ENCODE data around the gene FES. TPM values are rescaled to one million over a fixed set of nuclear protein-coding genes. Genes with fewer than 3 reads are reported as not detected.

FES gene
- total RNA-seq, 4 donors from 2014 or later, result 7.0 to 18.3 (median 14.0) TPM

DNA sequence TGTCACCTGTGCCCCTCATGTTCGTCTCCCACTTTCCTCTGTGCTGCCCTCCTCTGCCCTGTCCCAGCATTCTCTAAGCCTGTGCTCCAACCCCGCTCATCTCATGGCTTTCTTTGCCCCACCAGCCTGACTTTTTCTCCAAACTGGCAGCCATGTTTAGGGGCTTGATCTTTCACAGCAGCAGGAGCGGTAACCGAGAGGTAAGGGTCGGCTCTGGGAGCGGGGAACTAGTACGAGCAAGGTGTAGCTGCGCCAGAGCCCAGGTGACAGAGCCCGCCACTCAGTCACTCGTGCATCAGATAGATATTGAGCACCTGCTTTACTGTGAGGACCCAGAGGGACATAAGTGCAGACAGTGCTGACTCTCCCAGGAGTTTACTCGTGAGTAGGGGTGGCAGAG lies 32.2 kb downstream of the FES start:
- Histone ChIP-seq H3K9me3 (no peaks in the 10 kb centered on the region), H3K27me3 (no peaks in the 10 kb centered on the region), H3K4me1 (no peaks in the 10 kb centered on the region), H3K27ac (no peak overlapping the region), H3K4me3 (no peak overlapping the region), H3K36me3 (peaks cover 0 to 82% (median 28%) of the 10 kb centered on the region in 4 donors)
- TF ChIP-seq POLR2AphosphoS5 (IDR thresholded peaks at IDR 0.05) (no peak), EP300 (IDR thresholded peaks at IDR 0.05; ENCODE audit: low read depth) (no peak), POLR2A (IDR thresholded peaks at IDR 0.05) (no peak)
- TF ChIP-seq, protein P1, sequence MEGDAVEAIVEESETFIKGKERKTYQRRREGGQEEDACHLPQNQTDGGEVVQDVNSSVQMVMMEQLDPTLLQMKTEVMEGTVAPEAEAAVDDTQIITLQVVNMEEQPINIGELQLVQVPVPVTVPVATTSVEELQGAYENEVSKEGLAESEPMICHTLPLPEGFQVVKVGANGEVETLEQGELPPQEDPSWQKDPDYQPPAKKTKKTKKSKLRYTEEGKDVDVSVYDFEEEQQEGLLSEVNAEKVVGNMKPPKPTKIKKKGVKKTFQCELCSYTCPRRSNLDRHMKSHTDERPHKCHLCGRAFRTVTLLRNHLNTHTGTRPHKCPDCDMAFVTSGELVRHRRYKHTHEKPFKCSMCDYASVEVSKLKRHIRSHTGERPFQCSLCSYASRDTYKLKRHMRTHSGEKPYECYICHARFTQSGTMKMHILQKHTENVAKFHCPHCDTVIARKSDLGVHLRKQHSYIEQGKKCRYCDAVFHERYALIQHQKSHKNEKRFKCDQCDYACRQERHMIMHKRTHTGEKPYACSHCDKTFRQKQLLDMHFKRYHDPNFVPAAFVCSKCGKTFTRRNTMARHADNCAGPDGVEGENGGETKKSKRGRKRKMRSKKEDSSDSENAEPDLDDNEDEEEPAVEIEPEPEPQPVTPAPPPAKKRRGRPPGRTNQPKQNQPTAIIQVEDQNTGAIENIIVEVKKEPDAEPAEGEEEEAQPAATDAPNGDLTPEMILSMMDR (IDR thresholded peaks at IDR 0.05), result no peak
- intact Hi-C loops (cut with DNase I; ENCODE audit: low total_unique reads) (no loop called here), in situ Hi-C loops (cut with MboI; ENCODE audit: low pct_ligation_motif_present in 1 of 4, low pct_unique_long_range_greater_than_20kb in 1 of 4, low sequenced_read_pairs in 3 of 4) (no loop called here)
- 93% methylated on average over 3 to 11 of the region's 11 CpGs for WGBS, 2 donors (ENCODE audit: low coverage in 1 of 2)
- DNase-seq, result no peak

DNA sequence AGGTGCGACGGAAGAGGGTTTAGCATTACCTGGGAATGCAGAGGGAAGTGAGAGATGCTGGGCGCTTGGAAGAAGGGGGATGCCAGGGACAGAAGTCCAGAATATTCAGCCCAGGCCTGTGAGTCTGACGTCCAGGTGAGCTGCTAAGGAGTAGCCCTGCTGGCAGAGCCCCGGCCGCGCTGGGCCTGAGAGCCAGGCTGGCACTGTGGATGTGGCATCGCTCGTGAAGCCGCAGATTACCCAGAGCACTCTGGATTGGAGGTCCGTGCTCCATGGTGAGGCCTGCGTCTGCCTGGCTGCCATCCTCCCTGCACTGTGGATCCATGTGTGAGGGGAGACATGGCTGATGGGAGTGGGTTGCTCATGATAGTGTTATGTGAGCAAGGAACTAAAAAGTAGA lies 33.3 kb downstream of the FES start:
- in situ Hi-C loops (cut with MboI; ENCODE audit: low pct_ligation_motif_present in 1 of 4, low pct_unique_long_range_greater_than_20kb in 1 of 4, low sequenced_read_pairs in 3 of 4), result no loop called here
- H3K4me1 ChIP-seq, result no peaks in the 10 kb centered on the region
- TF ChIP-seq POLR2A (IDR thresholded peaks at IDR 0.05), result no peak
- TF ChIP-seq POLR2AphosphoS5 (IDR thresholded peaks at IDR 0.05), result no peak
- TF ChIP-seq, protein P1 (IDR thresholded peaks at IDR 0.05), result no peak
- no peak for TF ChIP-seq EP300 (IDR thresholded peaks at IDR 0.05; ENCODE audit: low read depth)
- H3K4me3 ChIP-seq, result no peak overlapping the region
- peaks cover 0 to 71% (median 23%) of the 10 kb centered on the region in 4 donors for H3K36me3 ChIP-seq
- H3K27me3 ChIP-seq, result no peaks in the 10 kb centered on the region
- 96% methylated on average over 12 of the region's 12 CpGs; no CpG with 5 or more reads in 1 of the 2 donors for WGBS, 2 donors (ENCODE audit: low coverage in 1 of 2)
- intact Hi-C loops (cut with DNase I; ENCODE audit: low total_unique reads), result no loop called here
- H3K27ac ChIP-seq, result no peak overlapping the region
- DNase-seq, result no peak
- H3K9me3 ChIP-seq, result no peaks in the 10 kb centered on the region

DNA sequence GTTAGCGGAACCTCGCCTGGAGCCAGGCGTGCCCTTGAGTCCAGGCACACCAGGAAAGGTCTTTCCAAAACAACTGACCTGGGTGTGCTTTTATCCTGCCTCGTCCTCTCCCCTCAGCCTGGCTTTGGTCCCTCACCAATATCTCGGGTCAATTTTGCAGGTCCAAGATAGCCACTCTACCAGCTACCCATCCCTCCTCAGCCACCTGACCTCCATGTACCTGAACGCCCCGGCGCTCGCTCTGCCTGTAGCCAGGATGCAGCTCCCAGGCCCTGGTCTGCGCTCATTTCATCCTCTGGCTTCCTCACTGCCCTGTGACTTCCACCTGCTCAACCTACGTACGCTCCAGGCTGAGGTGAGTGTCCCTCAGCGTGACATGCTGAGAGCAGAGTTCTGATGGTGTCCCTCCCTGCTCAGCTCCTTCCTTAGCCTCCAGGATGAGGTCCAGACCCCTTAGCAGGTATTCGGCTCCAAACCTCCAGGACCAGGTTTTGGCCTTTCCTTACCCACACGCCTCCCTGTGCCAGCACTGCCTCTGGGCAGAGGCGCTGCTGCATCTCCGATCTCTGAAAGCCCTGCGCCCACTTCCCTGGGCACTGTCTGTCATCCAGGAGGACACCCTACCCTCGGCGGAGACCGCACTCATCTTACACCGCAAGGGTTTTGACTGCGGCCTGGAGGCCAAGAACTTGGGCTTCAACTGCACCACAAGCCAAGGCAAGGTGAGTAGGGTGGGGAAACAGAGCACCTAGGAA lies 33.9 kb downstream of the FES start:
- Histone ChIP-seq H3K27me3 (no peaks in the 10 kb centered on the region), H3K9me3 (no peaks in the 10 kb centered on the region), H3K4me1 (no peaks in the 10 kb centered on the region), H3K36me3 (peaks cover 0 to 64% (median 19%) of the 10 kb centered on the region in 4 donors), H3K27ac (no peak overlapping the region), H3K4me3 (no peak overlapping the region)
- intact Hi-C loops (cut with DNase I; ENCODE audit: low total_unique reads) (no loop called here), in situ Hi-C loops (cut with MboI; ENCODE audit: low pct_ligation_motif_present in 1 of 4, low pct_unique_long_range_greater_than_20kb in 1 of 4, low sequenced_read_pairs in 3 of 4) (no loop called here)
- TF ChIP-seq POLR2A (IDR thresholded peaks at IDR 0.05) (no peak), EP300 (IDR thresholded peaks at IDR 0.05; ENCODE audit: low read depth) (no peak), POLR2AphosphoS5 (IDR thresholded peaks at IDR 0.05) (no peak)
- TF ChIP-seq, protein P1 (IDR thresholded peaks at IDR 0.05), result no peak
- no peak for DNase-seq
- 96 to 100% methylated on average over 4 to 22 of the region's 23 CpGs for WGBS, 2 donors (ENCODE audit: low coverage in 1 of 2)

DNA sequence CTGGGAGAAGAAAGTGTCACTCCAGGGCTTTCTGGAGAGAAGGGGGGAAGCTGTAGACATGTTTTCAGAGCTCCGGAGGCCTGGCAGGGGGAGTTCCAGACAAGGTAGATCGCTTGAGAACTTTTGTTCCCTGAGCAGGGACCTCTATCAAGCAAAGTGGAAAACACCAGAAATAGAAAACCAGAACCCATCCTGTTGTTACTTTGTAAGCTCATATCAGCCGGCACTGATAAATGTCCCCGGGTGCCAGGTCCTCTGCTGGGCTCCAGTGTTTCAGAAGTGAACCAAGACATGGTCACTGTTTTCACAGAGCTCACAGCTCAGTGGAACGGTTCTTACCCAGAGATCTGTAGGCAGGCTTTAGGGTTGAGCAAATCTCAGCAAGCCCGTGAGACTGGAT lies 34.5 kb downstream of the FES start:
- in situ Hi-C loops (cut with MboI; ENCODE audit: low pct_ligation_motif_present in 1 of 4, low pct_unique_long_range_greater_than_20kb in 1 of 4, low sequenced_read_pairs in 3 of 4), result no loop called here

More for the DNA sequence above, 34.5 kb downstream of the FES start:
- intact Hi-C loops (cut with DNase I; ENCODE audit: low total_unique reads), result no loop called here
- no peak for DNase-seq
- H3K9me3 ChIP-seq, result no peaks in the 10 kb centered on the region
- H3K4me3 ChIP-seq, result no peak overlapping the region
- TF ChIP-seq, protein P1 (IDR thresholded peaks at IDR 0.05), result no peak
- TF ChIP-seq POLR2AphosphoS5 (IDR thresholded peaks at IDR 0.05), result no peak
- no peak for TF ChIP-seq EP300 (IDR thresholded peaks at IDR 0.05; ENCODE audit: low read depth)
- no peak for TF ChIP-seq POLR2A (IDR thresholded peaks at IDR 0.05)
- H3K36me3 ChIP-seq, result peaks cover 0 to 58% (median 16%) of the 10 kb centered on the region in 4 donors
- H3K4me1 ChIP-seq, result no peaks in the 10 kb centered on the region
- H3K27me3 ChIP-seq, result no peaks in the 10 kb centered on the region
- 91% methylated on average over 6 of the region's 6 CpGs; no CpG with 5 or more reads in 1 of the 2 donors for WGBS, 2 donors (ENCODE audit: low coverage in 1 of 2)
- H3K27ac ChIP-seq, result no peak overlapping the region

Measured in transverse colon (tissue), 4 donors.